Measurements from ENCODE around the gene HBG1. TPM values are rescaled to one million over a fixed set of nuclear protein-coding genes. Genes with fewer than 3 reads are reported as not detected.

The HBG1 gene
- total RNA-seq, 4 donors from 2014 or later = not detected

DNA sequence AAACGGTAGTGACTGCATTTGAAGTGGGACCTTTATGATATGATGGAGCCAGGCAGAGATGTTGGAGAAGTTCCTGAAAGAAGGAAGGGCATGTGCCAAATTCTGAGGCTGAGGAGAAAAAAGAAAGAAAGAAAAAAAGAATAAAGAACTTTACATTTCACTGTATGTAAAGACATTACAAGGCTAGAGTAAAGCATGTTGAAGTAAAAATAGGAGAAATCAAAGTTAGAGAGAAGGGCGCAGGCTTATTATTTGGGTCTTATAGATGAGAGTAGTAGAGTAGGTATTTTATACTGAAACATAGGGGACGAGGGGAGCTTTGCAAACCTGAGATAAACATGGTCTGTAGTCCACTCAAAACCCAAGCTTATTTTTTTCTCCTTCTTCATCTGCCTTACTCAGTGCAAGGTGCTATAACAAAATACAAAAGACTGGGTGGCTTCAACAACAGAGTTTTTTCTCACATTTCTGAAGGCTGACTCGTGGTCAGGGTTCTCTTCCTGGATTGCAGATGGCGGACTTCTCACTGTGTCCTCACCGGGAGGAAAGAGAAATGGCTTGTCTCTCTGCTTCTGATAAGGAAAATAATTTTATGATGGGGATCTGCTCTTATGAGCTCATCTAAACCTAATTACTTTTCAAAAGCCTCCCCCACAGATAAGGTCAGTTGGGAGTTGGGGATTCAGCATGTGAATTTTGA lies 2.7 kb downstream of the HBG1 start:
- H3K4me1 ChIP-seq = no peaks in the 10 kb centered on the region
- no peak for DNase-seq (ENCODE audit: low spot score in 2 of 2)
- H3K27ac ChIP-seq = no peak overlapping the region
- no peaks in the 10 kb centered on the region for H3K27me3 ChIP-seq
- no peaks in the 10 kb centered on the region for H3K36me3 ChIP-seq
- H3K4me3 ChIP-seq = no peak overlapping the region
- TF ChIP-seq EP300 (IDR thresholded peaks at IDR 0.05) (no peak), POLR2A (IDR thresholded peaks at IDR 0.05) (no peak), POLR2AphosphoS5 (IDR thresholded peaks at IDR 0.05) (no peak)
- TF ChIP-seq, protein P1, sequence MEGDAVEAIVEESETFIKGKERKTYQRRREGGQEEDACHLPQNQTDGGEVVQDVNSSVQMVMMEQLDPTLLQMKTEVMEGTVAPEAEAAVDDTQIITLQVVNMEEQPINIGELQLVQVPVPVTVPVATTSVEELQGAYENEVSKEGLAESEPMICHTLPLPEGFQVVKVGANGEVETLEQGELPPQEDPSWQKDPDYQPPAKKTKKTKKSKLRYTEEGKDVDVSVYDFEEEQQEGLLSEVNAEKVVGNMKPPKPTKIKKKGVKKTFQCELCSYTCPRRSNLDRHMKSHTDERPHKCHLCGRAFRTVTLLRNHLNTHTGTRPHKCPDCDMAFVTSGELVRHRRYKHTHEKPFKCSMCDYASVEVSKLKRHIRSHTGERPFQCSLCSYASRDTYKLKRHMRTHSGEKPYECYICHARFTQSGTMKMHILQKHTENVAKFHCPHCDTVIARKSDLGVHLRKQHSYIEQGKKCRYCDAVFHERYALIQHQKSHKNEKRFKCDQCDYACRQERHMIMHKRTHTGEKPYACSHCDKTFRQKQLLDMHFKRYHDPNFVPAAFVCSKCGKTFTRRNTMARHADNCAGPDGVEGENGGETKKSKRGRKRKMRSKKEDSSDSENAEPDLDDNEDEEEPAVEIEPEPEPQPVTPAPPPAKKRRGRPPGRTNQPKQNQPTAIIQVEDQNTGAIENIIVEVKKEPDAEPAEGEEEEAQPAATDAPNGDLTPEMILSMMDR (IDR thresholded peaks at IDR 0.05) = no peak
- H3K9me3 ChIP-seq = no peaks in the 10 kb centered on the region
- 71% methylated on average over 6 of the region's 6 CpGs for WGBS

- H3K36me3 ChIP-seq = no peaks in the 10 kb centered on the region
- H3K9me3 ChIP-seq = no peaks in the 10 kb centered on the region
- H3K4me3 ChIP-seq = no peak overlapping the region
- H3K27ac ChIP-seq = no peak overlapping the region
- TF ChIP-seq POLR2A (IDR thresholded peaks at IDR 0.05) = no peak
- TF ChIP-seq, protein P1 (IDR thresholded peaks at IDR 0.05) = no peak
- no peak for DNase-seq (ENCODE audit: low spot score in 2 of 2)
- H3K27me3 ChIP-seq = no peaks in the 10 kb centered on the region
- no peaks in the 10 kb centered on the region for H3K4me1 ChIP-seq
- WGBS = 81% methylated on average over 2 of the region's 2 CpGs
Measured at GRCh38 chr11:5245155-5245554, 4.5 kb downstream of the HBG1 start.

- Histone ChIP-seq H3K36me3 (no peaks in the 10 kb centered on the region), H3K4me3 (no peak overlapping the region), H3K4me1 (no peaks in the 10 kb centered on the region), H3K27me3 (no peaks in the 10 kb centered on the region), H3K9me3 (no peaks in the 10 kb centered on the region), H3K27ac (no peak overlapping the region)
- no peak for DNase-seq (ENCODE audit: low spot score in 2 of 2)
- 82% methylated on average over 4 of the region's 4 CpGs for WGBS
- no peak for TF ChIP-seq EP300 (IDR thresholded peaks at IDR 0.05)
- TF ChIP-seq, protein P1 (IDR thresholded peaks at IDR 0.05) = no peak
- no peak for TF ChIP-seq POLR2AphosphoS5 (IDR thresholded peaks at IDR 0.05)
- TF ChIP-seq POLR2A (IDR thresholded peaks at IDR 0.05) = no peak
Measured at GRCh38 chr11:5243816-5244180, 5.9 kb downstream of the HBG1 start.

GRCh38 chr11:5242933-5243815 lies 6.5 kb downstream of the HBG1 start:
- Histone ChIP-seq H3K36me3 (no peaks in the 10 kb centered on the region), H3K27ac (no peak overlapping the region), H3K4me3 (no peak overlapping the region), H3K9me3 (no peaks in the 10 kb centered on the region), H3K4me1 (no peaks in the 10 kb centered on the region), H3K27me3 (no peaks in the 10 kb centered on the region)
- TF ChIP-seq POLR2AphosphoS5 (IDR thresholded peaks at IDR 0.05) (no peak), POLR2A (IDR thresholded peaks at IDR 0.05) (no peak)
- DNase-seq (ENCODE audit: low spot score in 2 of 2) = no peak
- 65% methylated on average over 7 of the region's 7 CpGs for WGBS

- 77% methylated on average over 2 of the region's 2 CpGs for WGBS
- H3K4me3 ChIP-seq = no peak overlapping the region
- TF ChIP-seq POLR2A (IDR thresholded peaks at IDR 0.05) = no peak
- TF ChIP-seq EP300 (IDR thresholded peaks at IDR 0.05) = no peak
- TF ChIP-seq, protein P1 (IDR thresholded peaks at IDR 0.05) = no peak
- TF ChIP-seq POLR2AphosphoS5 (IDR thresholded peaks at IDR 0.05) = no peak
- no peaks in the 10 kb centered on the region for H3K4me1 ChIP-seq
- no peaks in the 10 kb centered on the region for H3K36me3 ChIP-seq
- H3K27ac ChIP-seq = no peak overlapping the region
- H3K27me3 ChIP-seq = no peaks in the 10 kb centered on the region
- no peak for DNase-seq (ENCODE audit: low spot score in 2 of 2)
- H3K9me3 ChIP-seq = no peaks in the 10 kb centered on the region
Measured at GRCh38 chr11:5242208-5242607, 7.4 kb downstream of the HBG1 start.

Measured in suprapubic skin (tissue), 4 donors.